ENCODE data around the gene CCDC197. TPM values are rescaled to one million over a fixed set of nuclear protein-coding genes. Genes with fewer than 3 reads are reported as not detected.

Gene CCDC197
- total RNA-seq, 2 experiments from 2014 or later, result not detected

GRCh38 chr14:93967637-93968250 lies 29.4 kb upstream of the CCDC197 start:
- BruUV-seq (replicated peaks), result no TSS peak

GRCh38 chr14:93969082-93969828 lies 27.8 kb upstream of the CCDC197 start:
- H3K9me2 ChIP-seq (ENCODE audit: insufficient read depth, low read length), result no peaks in the 10 kb centered on the region
- H3K27ac ChIP-seq (ENCODE audit: low read depth, low read length, poor library complexity, severe bottlenecking), result peak overlapping the region; percentile 58
- TF ChIP-seq EZH2phosphoT487 (IDR thresholded peaks at IDR 0.05; ENCODE audit: borderline replicate concordance, low read depth, low read length) (no peak), CTCF (conservative IDR thresholded peaks at IDR 0.05; ENCODE audit: low read length) (no peak)
- H3K4me3 ChIP-seq (ENCODE audit: low read depth, low read length, poor library complexity, severe bottlenecking), result no peak overlapping the region
- H3K9me3 ChIP-seq (ENCODE audit: low read length), result no peaks in the 10 kb centered on the region
- CTCF ChIA-PET (ENCODE audit: unreplicated experiment), result interaction anchor here (2.0 kb wide), 1 partner anchor 29 kb away, joined by 11 read pairs; no protein-coding TSS in a partner anchor
- intact Hi-C loops (cut with micrococcal nuclease; ENCODE audit: unreplicated experiment), result loop anchor here (10.0 kb wide), 1 partner anchor 764 kb away; the partner anchor contains the start of genes GON7 and UBR7
- POLR2A ChIA-PET, result interaction anchor here (1.0 to 2.4 kb wide), 3 partner anchors 9 to 17 kb away, joined by 3 to 16 read pairs (median 9); no protein-coding TSS in a partner anchor
- H3K79me2 ChIP-seq (ENCODE audit: insufficient read depth, low read depth, low read length), result no peaks in the 10 kb centered on the region
- H3K4me1 ChIP-seq (ENCODE audit: insufficient read depth, low read length, poor library complexity, severe bottlenecking), result peaks cover 81% of the 10 kb centered on the region
- DNase-seq (ENCODE audit: low spot score), result peak; percentile 78
- no TSS peak for BruUV-seq (replicated peaks)
- H4K20me1 ChIP-seq (ENCODE audit: insufficient read depth, low read length), result no peaks in the 10 kb centered on the region
- peak overlapping the region; percentile 7; the same call in 1 of the 2 replicates for H2AFZ ChIP-seq (ENCODE audit: low read length)
- peak overlapping the region; percentile 94 for H3K4me2 ChIP-seq (ENCODE audit: low read length)
- no peaks in the 10 kb centered on the region for H3K36me3 ChIP-seq (ENCODE audit: insufficient read depth, low read length)

More at GRCh38 chr14:93967637-93968250, 29.4 kb upstream of the CCDC197 start:
- Histone ChIP-seq H3K4me3 (ENCODE audit: low read depth, low read length, poor library complexity, severe bottlenecking) (peak overlapping the region; percentile 28), H3K4me2 (ENCODE audit: low read length) (peak overlapping the region; percentile 94), H4K20me1 (ENCODE audit: insufficient read depth, low read length) (no peaks in the 10 kb centered on the region), H3K9me3 (ENCODE audit: low read length) (no peaks in the 10 kb centered on the region), H3K9me2 (ENCODE audit: insufficient read depth, low read length) (no peaks in the 10 kb centered on the region), H2AFZ (ENCODE audit: low read length) (no peak overlapping the region; the same call in 1 of the 2 replicates), H3K36me3 (ENCODE audit: insufficient read depth, low read length) (no peaks in the 10 kb centered on the region), H3K4me1 (ENCODE audit: insufficient read depth, low read length, poor library complexity, severe bottlenecking) (peaks cover 81% of the 10 kb centered on the region), H3K79me2 (ENCODE audit: insufficient read depth, low read depth, low read length) (no peaks in the 10 kb centered on the region), H3K27ac (ENCODE audit: low read depth, low read length, poor library complexity, severe bottlenecking) (peak overlapping the region; percentile 58)
- intact Hi-C loops (cut with micrococcal nuclease; ENCODE audit: unreplicated experiment), result loop anchor here (10.0 kb wide), 1 partner anchor 763 kb away; the partner anchor contains the start of genes GON7 and UBR7
- TF ChIP-seq EZH2phosphoT487 (IDR thresholded peaks at IDR 0.05; ENCODE audit: borderline replicate concordance, low read depth, low read length), result no peak
- TF ChIP-seq CTCF (conservative IDR thresholded peaks at IDR 0.05; ENCODE audit: low read length), result no peak
- POLR2A ChIA-PET, result interaction anchor here (0.8 to 2.4 kb wide), 7 partner anchors 8 to 66 kb away, joined by 3 to 21 read pairs (median 6); partner anchors contain the start of gene ASB2
- CTCF ChIA-PET (ENCODE audit: unreplicated experiment), result interaction anchor here (1.0 to 2.0 kb wide), 6 partner anchors 8 to 28 kb away, joined by 3 to 13 read pairs (median 4); partner anchors contain the start of gene ASB2
- DNase-seq (ENCODE audit: low spot score), result peak; percentile 85

Data from OCI-LY7 (cell line).